PFSK-1 (cell line): Measurements from ENCODE around the gene CD22.

Source experiments
- FOXP2 ChIP-seq: optimal IDR thresholded peaks from 2 replicates; pipeline ENCODE3; 2011; ENCODE audit warnings: borderline replicate concordance, control low read depth, inconsistent platforms; ENCODE audit not compliant: insufficient read depth; ENCODE audit errors: extremely low read length, extremely low read depth
- POLR2AphosphoS5 ChIP-seq: IDR thresholded peaks from 2 replicates; pipeline ENCODE4 v1.6.1; 2012; ENCODE audit warnings: low read depth, mild to moderate bottlenecking, control low read depth, low read length, moderate library complexity
- REST ChIP-seq, 2 experiments: IDR thresholded peaks; 2 replicates each; pipeline versions ENCODE4 v1.6.1 to v1.8.0; 2011 to 2012; ENCODE audit warnings: low read depth in 2 of 2, low read length in 2 of 2, control low read depth in 1 of 2, inconsistent platforms in 1 of 2, mild to moderate bottlenecking in 1 of 2, moderate library complexity in 1 of 2; ENCODE audit not compliant: insufficient read depth in 1 of 2
- SIN3A ChIP-seq: IDR thresholded peaks from 2 replicates; pipeline ENCODE4 v1.6.1; 2012; ENCODE audit warnings: mild to moderate bottlenecking, low read length, moderate library complexity, borderline replicate concordance; ENCODE audit not compliant: insufficient read depth
- TAF1 ChIP-seq: IDR thresholded peaks from 2 replicates; pipeline ENCODE4 v1.6.1; 2012; ENCODE audit warnings: low read length, control low read depth, borderline replicate concordance; ENCODE audit not compliant: insufficient read depth

CD22 gene

GRCh38 chr19:35396240-35396885, 67.4 kb downstream of the CD22 start:
- TF ChIP-seq POLR2AphosphoS5: no peak
- TF ChIP-seq REST (IDR thresholded peaks at IDR 0.05; ENCODE audit: insufficient read depth in 1 of 2, low read depth in 2 of 2, low read length in 2 of 2): no peak
- no peak for TF ChIP-seq FOXP2
- no peak for TF ChIP-seq SIN3A
- TF ChIP-seq TAF1: no peak
